ENCODE measurements around the gene PREX1. TPM values are rescaled to one million over a fixed set of nuclear protein-coding genes. Genes with fewer than 3 reads are reported as not detected.

The PREX1 gene
- polyA plus RNA-seq, 1 of the 3 experiments (the other 2 are of a cell fraction) = 5.3 TPM

DNA sequence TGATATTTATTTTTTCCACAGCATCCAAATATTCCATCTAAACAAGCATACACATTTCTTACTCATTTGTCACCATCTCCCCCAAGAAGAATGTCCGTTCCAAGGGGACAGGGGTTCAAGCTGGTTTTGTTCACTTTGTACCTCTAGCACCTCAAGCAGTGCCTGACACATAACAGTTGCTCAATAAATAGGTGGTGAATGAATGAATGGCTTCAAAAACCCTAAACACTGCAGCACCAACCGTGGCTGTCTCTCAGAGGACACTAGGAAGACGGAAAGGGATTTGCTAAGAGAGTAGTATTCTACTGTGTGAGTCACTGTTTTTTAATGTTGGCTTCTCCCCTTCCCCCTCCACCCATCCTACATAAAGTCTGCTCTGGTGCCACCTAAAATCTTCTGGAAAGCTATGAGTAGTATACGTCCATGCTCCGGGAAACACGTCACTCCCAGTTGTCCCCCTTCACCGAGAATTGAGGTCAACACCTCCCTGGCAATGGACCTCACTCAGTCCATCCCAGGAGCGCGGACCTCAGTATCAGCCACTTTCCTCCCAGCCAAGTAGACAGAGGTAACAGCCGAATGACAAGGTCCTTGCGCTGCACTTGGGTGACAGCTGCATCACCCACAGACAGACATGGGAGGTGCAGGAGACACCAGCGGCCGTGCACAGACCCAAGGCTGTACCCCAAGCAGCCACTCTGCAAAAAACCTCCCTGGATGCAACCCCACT is 107.4 kb downstream of the PREX1 start:
- H3K9me2 ChIP-seq = no peaks in the 10 kb centered on the region
- ChIA-PET CTCF (interaction anchor here (1.3 kb wide), 1 partner anchor 63 kb away, joined by 7 read pairs; no protein-coding TSS in a partner anchor), POLR2A (no interaction called here)
- no peaks in the 10 kb centered on the region for H4K20me1 ChIP-seq (ENCODE audit: insufficient read depth)
- H3K4me3 ChIP-seq (ENCODE audit: low read depth in 2 of 2, low read length in 1 of 2) = no peak overlapping the region
- no peaks in the 10 kb centered on the region for H3K79me2 ChIP-seq (ENCODE audit: insufficient read depth)
- H3K9ac ChIP-seq = no peak overlapping the region
- H3K27ac ChIP-seq (ENCODE audit: low read depth in 2 of 2, low read length in 1 of 2) = no peak overlapping the region
- no peak overlapping the region for H2AFZ ChIP-seq (ENCODE audit: low read depth)
- WGBS (ENCODE audit: low lambda C conversion rate) = 90% methylated on average over 11 of the region's 13 CpGs
- H3F3A ChIP-seq (replicated peaks; ENCODE audit: insufficient read depth) = no peaks in the 10 kb centered on the region
- H3K4me1 ChIP-seq (ENCODE audit: control insufficient read depth in 1 of 2, insufficient read depth in 2 of 2, low read depth in 1 of 2, low read length in 1 of 2) = no peaks in the 10 kb centered on the region; a peak in 1 of 4 replicates
- H3K36me3 ChIP-seq (replicated peaks in 1 of 2; ENCODE audit: control insufficient read depth in 1 of 2, insufficient read depth in 2 of 2, low read length in 1 of 2) = no peaks in the 10 kb centered on the region
- no peaks in the 10 kb centered on the region for H3K9me3 ChIP-seq
- no peak for DNase-seq
- no peaks in the 10 kb centered on the region for H3K27me3 ChIP-seq (ENCODE audit: insufficient read depth)
- no peak overlapping the region for H3K4me2 ChIP-seq
- TF ChIP-seq POLR2AphosphoS5 (IDR thresholded peaks at IDR 0.05; ENCODE audit: low read depth, low read length) (no peak), FOXM1 (IDR thresholded peaks at IDR 0.05; ENCODE audit: low read depth) (no peak), TAF1 (IDR thresholded peaks at IDR 0.05; ENCODE audit: borderline replicate concordance, low read depth, low read length) (no peak), RAD21 (IDR thresholded peaks at IDR 0.05; ENCODE audit: low read length) (no peak), NRF1 (IDR thresholded peaks at IDR 0.05; ENCODE audit: low read depth, low read length) (no peak), NFIC (IDR thresholded peaks at IDR 0.05; ENCODE audit: borderline replicate concordance) (no peak), FOSL2 (IDR thresholded peaks at IDR 0.05; ENCODE audit: borderline replicate concordance, low read depth) (no peak), FOXJ3 (CRISPR knock-in tag; IDR thresholded peaks at IDR 0.05) (no peak)
- TF ChIP-seq, protein P1, sequence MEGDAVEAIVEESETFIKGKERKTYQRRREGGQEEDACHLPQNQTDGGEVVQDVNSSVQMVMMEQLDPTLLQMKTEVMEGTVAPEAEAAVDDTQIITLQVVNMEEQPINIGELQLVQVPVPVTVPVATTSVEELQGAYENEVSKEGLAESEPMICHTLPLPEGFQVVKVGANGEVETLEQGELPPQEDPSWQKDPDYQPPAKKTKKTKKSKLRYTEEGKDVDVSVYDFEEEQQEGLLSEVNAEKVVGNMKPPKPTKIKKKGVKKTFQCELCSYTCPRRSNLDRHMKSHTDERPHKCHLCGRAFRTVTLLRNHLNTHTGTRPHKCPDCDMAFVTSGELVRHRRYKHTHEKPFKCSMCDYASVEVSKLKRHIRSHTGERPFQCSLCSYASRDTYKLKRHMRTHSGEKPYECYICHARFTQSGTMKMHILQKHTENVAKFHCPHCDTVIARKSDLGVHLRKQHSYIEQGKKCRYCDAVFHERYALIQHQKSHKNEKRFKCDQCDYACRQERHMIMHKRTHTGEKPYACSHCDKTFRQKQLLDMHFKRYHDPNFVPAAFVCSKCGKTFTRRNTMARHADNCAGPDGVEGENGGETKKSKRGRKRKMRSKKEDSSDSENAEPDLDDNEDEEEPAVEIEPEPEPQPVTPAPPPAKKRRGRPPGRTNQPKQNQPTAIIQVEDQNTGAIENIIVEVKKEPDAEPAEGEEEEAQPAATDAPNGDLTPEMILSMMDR (IDR thresholded peaks at IDR 0.05) = no peak
- TF ChIP-seq, protein P2, sequence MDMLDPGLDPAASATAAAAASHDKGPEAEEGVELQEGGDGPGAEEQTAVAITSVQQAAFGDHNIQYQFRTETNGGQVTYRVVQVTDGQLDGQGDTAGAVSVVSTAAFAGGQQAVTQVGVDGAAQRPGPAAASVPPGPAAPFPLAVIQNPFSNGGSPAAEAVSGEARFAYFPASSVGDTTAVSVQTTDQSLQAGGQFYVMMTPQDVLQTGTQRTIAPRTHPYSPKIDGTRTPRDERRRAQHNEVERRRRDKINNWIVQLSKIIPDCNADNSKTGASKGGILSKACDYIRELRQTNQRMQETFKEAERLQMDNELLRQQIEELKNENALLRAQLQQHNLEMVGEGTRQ (IDR thresholded peaks at IDR 0.05; ENCODE audit: borderline replicate concordance, low read depth, low read length) = no peak
- TF ChIP-seq, protein P3, sequence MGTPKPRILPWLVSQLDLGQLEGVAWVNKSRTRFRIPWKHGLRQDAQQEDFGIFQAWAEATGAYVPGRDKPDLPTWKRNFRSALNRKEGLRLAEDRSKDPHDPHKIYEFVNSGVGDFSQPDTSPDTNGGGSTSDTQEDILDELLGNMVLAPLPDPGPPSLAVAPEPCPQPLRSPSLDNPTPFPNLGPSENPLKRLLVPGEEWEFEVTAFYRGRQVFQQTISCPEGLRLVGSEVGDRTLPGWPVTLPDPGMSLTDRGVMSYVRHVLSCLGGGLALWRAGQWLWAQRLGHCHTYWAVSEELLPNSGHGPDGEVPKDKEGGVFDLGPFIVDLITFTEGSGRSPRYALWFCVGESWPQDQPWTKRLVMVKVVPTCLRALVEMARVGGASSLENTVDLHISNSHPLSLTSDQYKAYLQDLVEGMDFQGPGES (IDR thresholded peaks at IDR 0.05; ENCODE audit: low read depth, low read length) = no peak

DNA sequence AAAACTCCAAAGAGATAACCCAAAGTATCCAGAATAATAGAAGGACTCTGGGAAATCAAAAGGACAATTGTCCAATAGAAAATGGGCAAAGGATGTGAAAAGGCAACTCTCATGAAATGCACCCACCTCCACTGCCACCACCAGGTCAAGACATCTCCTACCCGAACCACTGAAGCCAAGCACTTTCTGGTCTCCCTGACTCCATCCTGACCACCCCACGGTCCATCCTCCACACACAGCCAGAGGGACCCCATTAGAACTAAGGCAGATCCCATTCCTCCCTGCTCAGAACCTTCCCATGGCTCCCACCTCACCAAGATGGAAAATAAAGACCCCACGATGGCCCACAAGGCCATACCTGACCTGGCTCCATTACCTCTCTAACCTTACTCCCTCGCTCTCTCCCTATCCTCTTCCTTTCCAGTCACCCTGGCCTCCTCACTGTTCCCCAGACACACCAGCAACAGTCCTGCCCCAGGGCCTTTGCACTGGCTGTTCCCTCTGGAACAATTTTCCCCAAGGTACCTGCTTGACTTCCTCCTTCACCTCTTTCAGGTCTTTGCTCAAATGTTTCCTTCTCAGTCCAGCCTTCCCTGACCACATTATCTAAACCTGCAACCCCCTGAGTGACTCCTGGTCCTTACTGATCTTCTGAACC is 108.1 kb downstream of the PREX1 start:
- CTCF ChIA-PET = no interaction called here
- Histone ChIP-seq H3K79me2 (ENCODE audit: insufficient read depth) (no peaks in the 10 kb centered on the region), H3K9me3 (no peaks in the 10 kb centered on the region)

More for the DNA sequence above, 108.1 kb downstream of the PREX1 start:
- DNase-seq = no peak
- no peaks in the 10 kb centered on the region; a peak in 1 of 4 replicates for H3K4me1 ChIP-seq (ENCODE audit: control insufficient read depth in 1 of 2, insufficient read depth in 2 of 2, low read depth in 1 of 2, low read length in 1 of 2)
- no peaks in the 10 kb centered on the region for H3F3A ChIP-seq (replicated peaks; ENCODE audit: insufficient read depth)
- no peak overlapping the region for H3K27ac ChIP-seq (ENCODE audit: low read depth in 2 of 2, low read length in 1 of 2)
- POLR2A ChIA-PET = no interaction called here
- no peak overlapping the region for H3K9ac ChIP-seq
- H3K36me3 ChIP-seq (replicated peaks in 1 of 2; ENCODE audit: control insufficient read depth in 1 of 2, insufficient read depth in 2 of 2, low read length in 1 of 2) = no peaks in the 10 kb centered on the region
- no peak overlapping the region for H2AFZ ChIP-seq (ENCODE audit: low read depth)
- no peak for TF ChIP-seq FOSL2 (IDR thresholded peaks at IDR 0.05; ENCODE audit: borderline replicate concordance, low read depth)
- no peak for TF ChIP-seq FOXJ3 (CRISPR knock-in tag; IDR thresholded peaks at IDR 0.05)
- TF ChIP-seq RAD21 (IDR thresholded peaks at IDR 0.05; ENCODE audit: low read length) = no peak
- TF ChIP-seq RCOR1 (IDR thresholded peaks at IDR 0.05; ENCODE audit: low read length) = no peak
- TF ChIP-seq EP300 (IDR thresholded peaks at IDR 0.05; ENCODE audit: borderline replicate concordance in 1 of 2, low read depth in 1 of 2, low read length in 1 of 2) = no peak
- no peak for TF ChIP-seq TAF1 (IDR thresholded peaks at IDR 0.05; ENCODE audit: borderline replicate concordance, low read depth, low read length)
- TF ChIP-seq, protein P2 (IDR thresholded peaks at IDR 0.05; ENCODE audit: borderline replicate concordance, low read depth, low read length) = no peak
- TF ChIP-seq MXI1 (IDR thresholded peaks at IDR 0.05; ENCODE audit: low read depth, low read length) = no peak
- no peak for TF ChIP-seq GABPA (IDR thresholded peaks at IDR 0.05; ENCODE audit: low read depth)
- TF ChIP-seq, protein P4, sequence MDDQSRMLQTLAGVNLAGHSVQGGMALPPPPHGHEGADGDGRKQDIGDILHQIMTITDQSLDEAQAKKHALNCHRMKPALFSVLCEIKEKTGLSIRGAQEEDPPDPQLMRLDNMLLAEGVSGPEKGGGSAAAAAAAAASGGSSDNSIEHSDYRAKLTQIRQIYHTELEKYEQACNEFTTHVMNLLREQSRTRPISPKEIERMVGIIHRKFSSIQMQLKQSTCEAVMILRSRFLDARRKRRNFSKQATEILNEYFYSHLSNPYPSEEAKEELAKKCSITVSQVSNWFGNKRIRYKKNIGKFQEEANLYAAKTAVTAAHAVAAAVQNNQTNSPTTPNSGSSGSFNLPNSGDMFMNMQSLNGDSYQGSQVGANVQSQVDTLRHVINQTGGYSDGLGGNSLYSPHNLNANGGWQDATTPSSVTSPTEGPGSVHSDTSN (IDR thresholded peaks at IDR 0.05) = no peak
- 94% methylated on average over 4 of the region's 4 CpGs for WGBS (ENCODE audit: low lambda C conversion rate)
- H3K9me2 ChIP-seq = no peaks in the 10 kb centered on the region
- no peak overlapping the region for H3K4me3 ChIP-seq (ENCODE audit: low read depth in 2 of 2, low read length in 1 of 2)
- no peaks in the 10 kb centered on the region for H4K20me1 ChIP-seq (ENCODE audit: insufficient read depth)
- H3K27me3 ChIP-seq (ENCODE audit: insufficient read depth) = no peaks in the 10 kb centered on the region
- no peak overlapping the region for H3K4me2 ChIP-seq
